ENCODE results near the gene RALGDS.

Gene RALGDS

GRCh38 chr9:133103183-133103986, 17.7 kb downstream of the RALGDS start:
- peak overlapping the region in 1 of 2 experiments; percentile 1 for H2BK12ac ChIP-seq (ENCODE audit: low read length in 2 of 2)
- H3K36me3 ChIP-seq (ENCODE audit: control insufficient read depth in 1 of 2, insufficient read depth in 2 of 2, low read depth in 1 of 2, low read length in 2 of 2), result peaks cover 94 to 95% of the 10 kb centered on the region in 2 experiments
- H2AFZ ChIP-seq (ENCODE audit: low read depth, low read length), result no peak overlapping the region
- peaks cover 19% of the 10 kb centered on the region for H3K4me1 ChIP-seq (ENCODE audit: control insufficient read depth, insufficient read depth, low read depth, low read length)
- no peak overlapping the region for H3K23ac ChIP-seq (ENCODE audit: low read length in 2 of 2)
- H3K9me3 ChIP-seq (ENCODE audit: control insufficient read depth, low read length), result no peaks in the 10 kb centered on the region
- H3K4me2 ChIP-seq (ENCODE audit: low read length, poor library complexity, severe bottlenecking), result no peak overlapping the region
- H2AK5ac ChIP-seq (ENCODE audit: low read length, severe bottlenecking), result no peak overlapping the region
- peak overlapping the region; percentile 67 for H4K8ac ChIP-seq (ENCODE audit: low read length)
- no peaks in the 10 kb centered on the region for H3K27me3 ChIP-seq (ENCODE audit: control insufficient read depth in 1 of 2, insufficient read depth in 1 of 2, low read length in 2 of 2)
- H3K4ac ChIP-seq (ENCODE audit: low read depth in 1 of 2, low read length in 2 of 2), result peak overlapping the region in 1 of 2 experiments; percentile 49
- peak; percentile 57 for DNase-seq
- H2BK5ac ChIP-seq (ENCODE audit: low read depth, low read length, poor library complexity, severe bottlenecking), result no peak overlapping the region
- WGBS, result 65% methylated on average over 13 of the region's 14 CpGs
- peaks cover 20% of the 10 kb centered on the region for H3K79me1 ChIP-seq (replicated peaks; ENCODE audit: low read length, poor library complexity, severe bottlenecking)
- H3K27ac ChIP-seq (ENCODE audit: low read length, poor library complexity, severe bottlenecking), result no peak overlapping the region
- no peak overlapping the region for H3K4me3 ChIP-seq (ENCODE audit: insufficient read depth in 1 of 2, low read depth in 1 of 2, low read length in 2 of 2)
- H3K18ac ChIP-seq (ENCODE audit: low read depth in 1 of 2, low read length in 2 of 2), result peak overlapping the region in 1 of 2 experiments; percentile 7
- no peak overlapping the region for H3K9ac ChIP-seq (ENCODE audit: low read length)
- no peak overlapping the region for H3K14ac ChIP-seq (ENCODE audit: low read length in 2 of 2)
- H2BK15ac ChIP-seq (ENCODE audit: low read depth, poor library complexity, severe bottlenecking), result no peak overlapping the region
- H2BK120ac ChIP-seq (ENCODE audit: low read depth, low read length), result no peak overlapping the region
- peak overlapping the region; percentile 84 for H4K91ac ChIP-seq (ENCODE audit: low read length)

GRCh38 chr9:133102190-133103021, 18.6 kb downstream of the RALGDS start:
- Histone ChIP-seq H3K23ac (ENCODE audit: low read length in 2 of 2) (no peak overlapping the region), H2BK15ac (ENCODE audit: low read depth, poor library complexity, severe bottlenecking) (no peak overlapping the region), H3K4me1 (ENCODE audit: control insufficient read depth, insufficient read depth, low read depth, low read length) (peaks cover 19% of the 10 kb centered on the region), H3K9me3 (ENCODE audit: control insufficient read depth, low read length) (no peaks in the 10 kb centered on the region), H3K27ac (ENCODE audit: low read length, poor library complexity, severe bottlenecking) (no peak overlapping the region), H4K91ac (ENCODE audit: low read length) (no peak overlapping the region), H2BK120ac (ENCODE audit: low read depth, low read length) (no peak overlapping the region), H3K4me2 (ENCODE audit: low read length, poor library complexity, severe bottlenecking) (no peak overlapping the region), H2AFZ (ENCODE audit: low read depth, low read length) (no peak overlapping the region), H4K8ac (ENCODE audit: low read length) (no peak overlapping the region), H2BK12ac (ENCODE audit: low read length in 2 of 2) (no peak overlapping the region), H3K9ac (ENCODE audit: low read length) (no peak overlapping the region), H3K14ac (ENCODE audit: low read length in 2 of 2) (no peak overlapping the region), H3K36me3 (ENCODE audit: control insufficient read depth in 1 of 2, insufficient read depth in 2 of 2, low read depth in 1 of 2, low read length in 2 of 2) (peaks cover 93 to 94% of the 10 kb centered on the region in 2 experiments), H3K4me3 (ENCODE audit: insufficient read depth in 1 of 2, low read depth in 1 of 2, low read length in 2 of 2) (no peak overlapping the region), H2AK5ac (ENCODE audit: low read length, severe bottlenecking) (no peak overlapping the region), H2BK5ac (ENCODE audit: low read depth, low read length, poor library complexity, severe bottlenecking) (no peak overlapping the region), H3K27me3 (ENCODE audit: control insufficient read depth in 1 of 2, insufficient read depth in 1 of 2, low read length in 2 of 2) (no peaks in the 10 kb centered on the region), H3K18ac (ENCODE audit: low read depth in 1 of 2, low read length in 2 of 2) (no peak overlapping the region), H3K79me1 (replicated peaks; ENCODE audit: low read length, poor library complexity, severe bottlenecking) (peaks cover 14% of the 10 kb centered on the region), H3K4ac (ENCODE audit: low read depth in 1 of 2, low read length in 2 of 2) (no peak overlapping the region)
- 95% methylated on average over 21 of the region's 21 CpGs for WGBS
- no peak for DNase-seq

GRCh38 chr9:133101356-133102189, 19.5 kb downstream of the RALGDS start:
- Histone ChIP-seq H3K4me3 (ENCODE audit: insufficient read depth in 1 of 2, low read depth in 1 of 2, low read length in 2 of 2) (no peak overlapping the region), H3K9ac (ENCODE audit: low read length) (no peak overlapping the region), H3K23ac (ENCODE audit: low read length in 2 of 2) (no peak overlapping the region), H3K4me1 (ENCODE audit: control insufficient read depth, insufficient read depth, low read depth, low read length) (peaks cover 14% of the 10 kb centered on the region), H3K79me1 (replicated peaks; ENCODE audit: low read length, poor library complexity, severe bottlenecking) (peaks cover 8% of the 10 kb centered on the region), H3K4ac (ENCODE audit: low read depth in 1 of 2, low read length in 2 of 2) (no peak overlapping the region), H2BK120ac (ENCODE audit: low read depth, low read length) (no peak overlapping the region), H3K14ac (ENCODE audit: low read length in 2 of 2) (no peak overlapping the region), H3K27ac (ENCODE audit: low read length, poor library complexity, severe bottlenecking) (no peak overlapping the region), H3K9me3 (ENCODE audit: control insufficient read depth, low read length) (peaks cover 3% of the 10 kb centered on the region), H2AFZ (ENCODE audit: low read depth, low read length) (no peak overlapping the region), H2AK5ac (ENCODE audit: low read length, severe bottlenecking) (no peak overlapping the region), H2BK15ac (ENCODE audit: low read depth, poor library complexity, severe bottlenecking) (no peak overlapping the region), H3K27me3 (ENCODE audit: control insufficient read depth in 1 of 2, insufficient read depth in 1 of 2, low read length in 2 of 2) (no peaks in the 10 kb centered on the region), H3K36me3 (ENCODE audit: control insufficient read depth in 1 of 2, insufficient read depth in 2 of 2, low read depth in 1 of 2, low read length in 2 of 2) (peaks cover 91 to 94% of the 10 kb centered on the region in 2 experiments), H4K91ac (ENCODE audit: low read length) (no peak overlapping the region), H2BK5ac (ENCODE audit: low read depth, low read length, poor library complexity, severe bottlenecking) (no peak overlapping the region), H3K18ac (ENCODE audit: low read depth in 1 of 2, low read length in 2 of 2) (no peak overlapping the region), H2BK12ac (ENCODE audit: low read length in 2 of 2) (no peak overlapping the region), H4K8ac (ENCODE audit: low read length) (no peak overlapping the region), H3K4me2 (ENCODE audit: low read length, poor library complexity, severe bottlenecking) (no peak overlapping the region)
- WGBS, result 96% methylated on average over 32 of the region's 32 CpGs
- DNase-seq, result no peak

Data from mesenchymal stem cell (in vitro differentiated cells and primary cell).